Progenitor cell of endocrine pancreas (in vitro differentiated cells): Measurements from ENCODE around the gene ASPG. TPM values are rescaled to one million over a fixed set of nuclear protein-coding genes. Genes with fewer than 3 reads are reported as not detected.
A peak's percentile ranks its signal among the peaks of the same experiment; 100 is the strongest.

ENCODE experiments used
- DNase-seq: peaks from one replicate; pipeline ENCODE4 v3.0.0; 2021; ENCODE audit warnings: low spot score; ENCODE audit not compliant: unreplicated experiment
- H3K27ac Mint-ChIP-seq: 2 replicates; pipeline ENCODE4 v1.8.0; 2021; ENCODE audit warnings: mild to moderate bottlenecking, moderate library complexity, mixed read lengths
- H3K27me3 Mint-ChIP-seq: 2 replicates; pipeline ENCODE4 v1.8.0; 2021; ENCODE audit warnings: mixed read lengths
- H3K36me3 Mint-ChIP-seq: 2 replicates; pipeline ENCODE4 v1.8.0; 2022; ENCODE audit warnings: mixed read lengths; ENCODE audit not compliant: insufficient read depth
- H3K4me1 Mint-ChIP-seq: 2 replicates; pipeline ENCODE4 v1.8.0; 2021; ENCODE audit warnings: low read depth, mixed read lengths
- H3K4me3 Mint-ChIP-seq: 2 replicates; pipeline ENCODE4 v1.8.0; 2021; ENCODE audit warnings: low read depth, mild to moderate bottlenecking, moderate library complexity, mixed read lengths
- H3K9me3 Mint-ChIP-seq: 2 replicates; pipeline ENCODE4 v1.8.0; 2021; ENCODE audit warnings: low read depth, mixed read lengths
- CTCF ChIP-seq: fragments of 200-600 bp; sonication (generic); IDR thresholded peaks from one replicate; pipeline ENCODE4 v1.5.0; 2021; ENCODE audit warnings: antibody characterized with exemption, mild to moderate bottlenecking; ENCODE audit not compliant: unreplicated experiment
- total RNA-seq: library from RNA; stranded (reverse); gene quantifications from 2 replicates; pipeline ENCODE4 v1.2.1, GENCODE V29; 2021

The ASPG gene
- total RNA-seq, 1 donor from 2014 or later, result not detected

GRCh38 chr14:104156142-104156541 lies 70.6 kb downstream of the ASPG start:
- no peak for DNase-seq
- no peaks in the 10 kb centered on the region for H3K9me3 Mint-ChIP-seq
- no peak overlapping the region for H3K4me3 Mint-ChIP-seq
- H3K36me3 Mint-ChIP-seq, result no peaks in the 10 kb centered on the region
- H3K4me1 Mint-ChIP-seq, result no peaks in the 10 kb centered on the region
- TF ChIP-seq CTCF, result no peak
- H3K27ac Mint-ChIP-seq, result no peak overlapping the region
- H3K27me3 Mint-ChIP-seq, result no peaks in the 10 kb centered on the region

- H3K27ac Mint-ChIP-seq, result no peak overlapping the region
- H3K4me3 Mint-ChIP-seq, result no peak overlapping the region
- no peak for DNase-seq
Measured at GRCh38 chr14:104157016-104157928, 71.8 kb downstream of the ASPG start.

GRCh38 chr14:104158827-104159798 lies 73.6 kb downstream of the ASPG start:
- DNase-seq, result no peak
- Mint-ChIP-seq H3K4me1 (no peaks in the 10 kb centered on the region), H3K9me3 (no peaks in the 10 kb centered on the region), H3K4me3 (no peak overlapping the region), H3K27me3 (no peaks in the 10 kb centered on the region), H3K36me3 (no peaks in the 10 kb centered on the region), H3K27ac (no peak overlapping the region)
- TF ChIP-seq CTCF, result no peak

More at GRCh38 chr14:104157016-104157928, 71.8 kb downstream of the ASPG start:
- Mint-ChIP-seq H3K9me3 (no peaks in the 10 kb centered on the region), H3K36me3 (no peaks in the 10 kb centered on the region), H3K27me3 (no peaks in the 10 kb centered on the region), H3K4me1 (no peaks in the 10 kb centered on the region)
- TF ChIP-seq CTCF, result peak; percentile 20

GRCh38 chr14:104159990-104160389 lies 74.5 kb downstream of the ASPG start:
- H3K4me1 Mint-ChIP-seq, result no peaks in the 10 kb centered on the region
- H3K27me3 Mint-ChIP-seq, result no peaks in the 10 kb centered on the region
- no peaks in the 10 kb centered on the region for H3K9me3 Mint-ChIP-seq
- no peak overlapping the region for H3K4me3 Mint-ChIP-seq
- H3K27ac Mint-ChIP-seq, result no peak overlapping the region
- H3K36me3 Mint-ChIP-seq, result no peaks in the 10 kb centered on the region
- TF ChIP-seq CTCF, result no peak
- no peak for DNase-seq
